ENCODE results near the gene TIGD7. TPM values are rescaled to one million over a fixed set of nuclear protein-coding genes. Genes with fewer than 3 reads are reported as not detected.

Gene TIGD7
- total and polyA plus RNA-seq, 2 of the 13 experiments (the other 11 are each of a cell fraction or from before 2014, with no cell fraction given): not detected

DNA sequence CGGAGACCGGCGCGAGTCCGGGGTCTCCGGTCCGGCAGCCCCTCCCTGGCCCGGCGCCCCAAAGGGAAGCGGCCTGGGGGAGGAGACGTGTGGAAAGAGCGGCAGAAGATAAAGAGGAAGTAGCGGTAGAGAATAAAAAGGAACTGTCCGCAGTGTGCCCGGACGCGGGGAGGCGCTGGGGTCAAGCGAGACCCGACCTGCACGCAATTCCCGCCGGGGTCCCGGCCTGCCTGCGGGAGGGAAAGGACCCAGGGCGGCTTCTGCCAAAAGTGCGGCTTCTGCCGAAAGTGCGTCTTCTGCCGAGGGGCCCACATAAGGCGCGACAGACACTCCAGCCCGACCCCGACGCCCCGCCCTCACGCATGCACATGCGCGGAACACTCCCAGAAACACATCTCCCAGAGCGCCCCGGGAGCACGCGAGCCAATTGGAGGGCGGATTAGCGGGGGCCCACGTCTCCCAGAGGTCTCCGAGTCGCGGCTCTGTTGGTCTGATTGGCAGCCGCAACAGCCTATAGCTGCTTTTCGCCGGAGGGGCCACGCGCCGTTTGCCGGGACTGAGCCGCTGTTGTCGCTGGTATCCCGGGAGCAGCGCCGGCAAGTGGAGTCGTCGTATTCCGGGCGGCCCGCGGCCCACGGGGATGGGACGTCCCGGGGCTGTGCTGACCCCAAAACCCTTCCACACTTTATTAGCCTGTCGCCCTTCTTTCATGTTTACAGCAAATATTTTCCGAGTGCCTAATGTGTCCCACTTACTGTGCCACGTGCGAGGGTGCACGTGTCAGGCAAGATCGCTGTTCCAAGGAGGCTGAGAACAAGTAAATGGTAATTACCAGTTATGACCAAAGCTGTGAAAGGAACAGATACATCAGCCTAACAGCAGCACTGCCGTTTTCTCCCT, 40.8 kb downstream of the TIGD7 start (continued):
- TF ChIP-seq ZNF18 (CRISPR knock-in tag; IDR thresholded peaks at IDR 0.05; ENCODE audit: insufficient replicate concordance) (peak; percentile 2), PCBP1 (IDR thresholded peaks at IDR 0.05; ENCODE audit: borderline replicate concordance, low read depth, low read length) (no peak), KDM3A (CRISPR knock-in tag; IDR thresholded peaks at IDR 0.05; ENCODE audit: low read depth) (peak; percentile 41; the same call in 1 of the 2 replicates), AKAP8 (CRISPR knock-in tag; IDR thresholded peaks at IDR 0.05) (no peak), FIP1L1 (IDR thresholded peaks at IDR 0.05; ENCODE audit: borderline replicate concordance, insufficient read depth, low read depth, low read length) (no peak), ZFP36L1 (CRISPR knock-in tag; IDR thresholded peaks at IDR 0.05) (no peak), HOXA3 (CRISPR knock-in tag; IDR thresholded peaks at IDR 0.05) (peak; percentile 87), ZNF598 (CRISPR knock-in tag; IDR thresholded peaks at IDR 0.05; ENCODE audit: borderline replicate concordance) (no peak; the same call in 1 of the 2 replicates), ZNF362 (CRISPR knock-in tag; IDR thresholded peaks at IDR 0.05; ENCODE audit: borderline replicate concordance) (peak; percentile 9; the same call in 1 of the 2 replicates), DNMT3B (CRISPR knock-in tag; conservative IDR thresholded peaks at IDR 0.05) (no peak)
- TF ChIP-seq, protein P1, sequence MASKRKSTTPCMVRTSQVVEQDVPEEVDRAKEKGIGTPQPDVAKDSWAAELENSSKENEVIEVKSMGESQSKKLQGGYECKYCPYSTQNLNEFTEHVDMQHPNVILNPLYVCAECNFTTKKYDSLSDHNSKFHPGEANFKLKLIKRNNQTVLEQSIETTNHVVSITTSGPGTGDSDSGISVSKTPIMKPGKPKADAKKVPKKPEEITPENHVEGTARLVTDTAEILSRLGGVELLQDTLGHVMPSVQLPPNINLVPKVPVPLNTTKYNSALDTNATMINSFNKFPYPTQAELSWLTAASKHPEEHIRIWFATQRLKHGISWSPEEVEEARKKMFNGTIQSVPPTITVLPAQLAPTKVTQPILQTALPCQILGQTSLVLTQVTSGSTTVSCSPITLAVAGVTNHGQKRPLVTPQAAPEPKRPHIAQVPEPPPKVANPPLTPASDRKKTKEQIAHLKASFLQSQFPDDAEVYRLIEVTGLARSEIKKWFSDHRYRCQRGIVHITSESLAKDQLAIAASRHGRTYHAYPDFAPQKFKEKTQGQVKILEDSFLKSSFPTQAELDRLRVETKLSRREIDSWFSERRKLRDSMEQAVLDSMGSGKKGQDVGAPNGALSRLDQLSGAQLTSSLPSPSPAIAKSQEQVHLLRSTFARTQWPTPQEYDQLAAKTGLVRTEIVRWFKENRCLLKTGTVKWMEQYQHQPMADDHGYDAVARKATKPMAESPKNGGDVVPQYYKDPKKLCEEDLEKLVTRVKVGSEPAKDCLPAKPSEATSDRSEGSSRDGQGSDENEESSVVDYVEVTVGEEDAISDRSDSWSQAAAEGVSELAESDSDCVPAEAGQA (IDR thresholded peaks at IDR 0.05; ENCODE audit: low read depth): peak; percentile 61; the same call in 1 of the 2 replicates
- TF ChIP-seq, protein P1 (CRISPR knock-in tag; IDR thresholded peaks at IDR 0.05; ENCODE audit: borderline replicate concordance): no peak
- TF ChIP-seq, protein P2, sequence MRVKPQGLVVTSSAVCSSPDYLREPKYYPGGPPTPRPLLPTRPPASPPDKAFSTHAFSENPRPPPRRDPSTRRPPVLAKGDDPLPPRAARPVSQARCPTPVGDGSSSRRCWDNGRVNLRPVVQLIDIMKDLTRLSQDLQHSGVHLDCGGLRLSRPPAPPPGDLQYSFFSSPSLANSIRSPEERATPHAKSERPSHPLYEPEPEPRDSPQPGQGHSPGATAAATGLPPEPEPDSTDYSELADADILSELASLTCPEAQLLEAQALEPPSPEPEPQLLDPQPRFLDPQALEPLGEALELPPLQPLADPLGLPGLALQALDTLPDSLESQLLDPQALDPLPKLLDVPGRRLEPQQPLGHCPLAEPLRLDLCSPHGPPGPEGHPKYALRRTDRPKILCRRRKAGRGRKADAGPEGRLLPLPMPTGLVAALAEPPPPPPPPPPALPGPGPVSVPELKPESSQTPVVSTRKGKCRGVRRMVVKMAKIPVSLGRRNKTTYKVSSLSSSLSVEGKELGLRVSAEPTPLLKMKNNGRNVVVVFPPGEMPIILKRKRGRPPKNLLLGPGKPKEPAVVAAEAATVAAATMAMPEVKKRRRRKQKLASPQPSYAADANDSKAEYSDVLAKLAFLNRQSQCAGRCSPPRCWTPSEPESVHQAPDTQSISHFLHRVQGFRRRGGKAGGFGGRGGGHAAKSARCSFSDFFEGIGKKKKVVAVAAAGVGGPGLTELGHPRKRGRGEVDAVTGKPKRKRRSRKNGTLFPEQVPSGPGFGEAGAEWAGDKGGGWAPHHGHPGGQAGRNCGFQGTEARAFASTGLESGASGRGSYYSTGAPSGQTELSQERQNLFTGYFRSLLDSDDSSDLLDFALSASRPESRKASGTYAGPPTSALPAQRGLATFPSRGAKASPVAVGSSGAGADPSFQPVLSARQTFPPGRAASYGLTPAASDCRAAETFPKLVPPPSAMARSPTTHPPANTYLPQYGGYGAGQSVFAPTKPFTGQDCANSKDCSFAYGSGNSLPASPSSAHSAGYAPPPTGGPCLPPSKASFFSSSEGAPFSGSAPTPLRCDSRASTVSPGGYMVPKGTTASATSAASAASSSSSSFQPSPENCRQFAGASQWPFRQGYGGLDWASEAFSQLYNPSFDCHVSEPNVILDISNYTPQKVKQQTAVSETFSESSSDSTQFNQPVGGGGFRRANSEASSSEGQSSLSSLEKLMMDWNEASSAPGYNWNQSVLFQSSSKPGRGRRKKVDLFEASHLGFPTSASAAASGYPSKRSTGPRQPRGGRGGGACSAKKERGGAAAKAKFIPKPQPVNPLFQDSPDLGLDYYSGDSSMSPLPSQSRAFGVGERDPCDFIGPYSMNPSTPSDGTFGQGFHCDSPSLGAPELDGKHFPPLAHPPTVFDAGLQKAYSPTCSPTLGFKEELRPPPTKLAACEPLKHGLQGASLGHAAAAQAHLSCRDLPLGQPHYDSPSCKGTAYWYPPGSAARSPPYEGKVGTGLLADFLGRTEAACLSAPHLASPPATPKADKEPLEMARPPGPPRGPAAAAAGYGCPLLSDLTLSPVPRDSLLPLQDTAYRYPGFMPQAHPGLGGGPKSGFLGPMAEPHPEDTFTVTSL (CRISPR knock-in tag; IDR thresholded peaks at IDR 0.05; ENCODE audit: borderline replicate concordance): no peak

All from HepG2 (cell line).